NCI-H510A (cell line): ENCODE measurements around the gene SSPN.

Experiments used
- DNase-seq: peaks from one replicate; lab custom pipeline; 2025; lab: John Stamatoyannopoulos, UW

SSPN gene

GRCh38 chr12:26187014-26187798 lies 8.2 kb upstream of the SSPN start:
- no peak for DNase-seq

DNA sequence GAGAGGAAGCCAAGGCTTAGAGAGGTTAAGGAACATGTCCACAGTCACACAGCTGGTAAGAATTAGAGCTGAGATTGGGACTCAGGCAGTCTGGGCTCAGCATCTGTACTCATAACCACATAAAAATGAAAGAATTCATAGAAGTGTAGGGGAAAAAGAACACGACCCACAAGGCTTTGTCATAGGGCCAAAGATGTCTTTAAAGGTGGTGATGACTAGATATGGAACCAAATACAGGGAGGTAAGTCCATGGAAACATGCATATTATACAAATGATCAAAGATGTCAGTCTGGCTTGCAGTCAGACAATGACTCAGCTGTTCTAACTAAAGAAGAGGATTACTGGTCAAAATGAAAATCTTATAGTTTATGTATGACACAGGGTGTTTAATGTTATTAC lies 7.2 kb upstream of the SSPN start:
- DNase-seq: no peak

GRCh38 chr12:26188641-26189040 lies 6.7 kb upstream of the SSPN start:
- no peak for DNase-seq

- no peak for DNase-seq
Measured at GRCh38 chr12:26192142-26192541, 3.2 kb upstream of the SSPN start.

DNA sequence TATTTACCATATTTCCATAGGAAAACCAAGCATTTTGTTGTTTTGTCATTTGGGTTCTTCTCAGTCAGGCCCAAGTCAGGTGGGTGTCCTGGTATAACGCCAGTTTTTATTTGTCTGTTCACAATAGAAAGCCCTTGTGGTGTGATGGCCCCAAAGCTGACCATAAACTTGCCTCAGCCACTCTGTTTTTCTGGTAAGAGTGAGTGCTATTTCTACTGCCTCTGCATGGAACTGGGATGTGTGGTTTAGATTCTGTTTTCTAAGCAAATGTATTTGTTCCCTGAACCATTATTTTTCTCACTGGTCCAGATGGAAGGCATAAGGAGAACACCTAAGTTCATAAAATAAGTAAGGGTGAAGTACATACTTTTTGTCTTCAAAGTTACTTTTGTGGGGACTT lies 1.8 kb upstream of the SSPN start:
- DNase-seq: no peak

DNA sequence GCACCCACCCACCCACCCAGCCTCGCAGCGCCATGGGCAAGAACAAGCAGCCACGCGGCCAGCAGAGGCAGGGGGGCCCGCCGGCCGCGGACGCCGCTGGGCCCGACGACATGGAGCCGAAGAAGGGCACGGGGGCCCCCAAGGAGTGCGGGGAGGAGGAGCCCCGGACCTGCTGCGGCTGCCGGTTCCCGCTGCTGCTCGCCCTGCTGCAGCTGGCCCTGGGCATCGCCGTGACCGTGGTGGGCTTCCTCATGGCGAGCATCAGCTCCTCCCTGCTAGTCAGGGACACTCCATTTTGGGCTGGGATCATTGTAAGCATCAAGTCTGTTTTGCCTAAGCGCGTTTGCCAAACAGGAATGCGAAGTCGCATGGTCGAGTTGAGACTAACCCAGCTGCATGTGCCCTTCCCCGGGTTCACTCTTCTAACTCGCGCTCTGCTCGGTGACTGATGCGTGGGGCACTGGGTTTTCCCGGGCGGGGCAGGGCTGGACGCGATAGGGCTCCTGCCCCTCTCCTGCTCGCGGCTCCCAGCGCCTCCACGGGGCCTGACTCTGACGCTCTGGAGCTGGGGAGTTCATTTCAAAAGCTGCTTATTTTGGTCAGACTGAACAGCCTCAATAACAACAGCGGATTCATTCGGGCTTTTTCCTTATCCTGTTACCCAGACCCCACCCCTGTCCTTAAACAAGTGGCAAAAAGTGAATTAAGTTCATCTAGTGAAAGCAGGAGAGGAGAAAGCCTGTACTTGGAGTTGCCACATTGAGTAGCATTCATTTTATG lies 458 bp downstream of the SSPN start:
- DNase-seq: no peak

- no peak for DNase-seq
Measured at GRCh38 chr12:26196421-26196716, 996 bp downstream of the SSPN start.

GRCh38 chr12:26197832-26198231 lies 2.5 kb downstream of the SSPN start:
- DNase-seq: no peak

GRCh38 chr12:26198742-26199141 lies 3.4 kb downstream of the SSPN start:
- DNase-seq: no peak

DNA sequence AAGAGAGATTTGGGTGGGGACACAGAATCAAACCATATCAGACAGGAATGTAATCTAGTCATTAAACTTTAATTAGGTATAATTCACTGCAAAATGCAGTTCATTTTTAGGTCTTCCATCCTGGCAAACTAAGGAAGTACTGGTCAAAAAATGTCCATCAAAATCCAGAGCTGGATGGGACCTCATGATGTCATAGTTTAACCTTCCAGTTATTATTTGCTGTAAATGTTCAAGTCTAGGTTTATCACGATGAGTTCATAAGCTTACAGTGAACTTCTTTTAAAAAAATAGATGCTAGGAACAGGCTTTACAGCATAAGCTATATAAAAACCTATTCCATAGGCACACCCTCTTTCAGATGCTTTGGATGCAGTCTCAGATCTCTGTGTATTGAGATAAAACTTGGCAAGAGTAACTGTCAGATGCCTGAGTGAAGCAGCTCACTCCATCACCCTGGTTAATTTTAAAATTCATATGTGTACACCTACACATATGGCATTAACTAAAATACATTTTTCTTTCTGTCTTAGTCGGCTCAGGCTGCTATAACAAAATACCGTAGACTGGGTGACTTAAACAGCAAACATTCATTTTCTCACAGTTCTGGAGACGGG lies 7.9 kb downstream of the SSPN start:
- no peak for DNase-seq

DNA sequence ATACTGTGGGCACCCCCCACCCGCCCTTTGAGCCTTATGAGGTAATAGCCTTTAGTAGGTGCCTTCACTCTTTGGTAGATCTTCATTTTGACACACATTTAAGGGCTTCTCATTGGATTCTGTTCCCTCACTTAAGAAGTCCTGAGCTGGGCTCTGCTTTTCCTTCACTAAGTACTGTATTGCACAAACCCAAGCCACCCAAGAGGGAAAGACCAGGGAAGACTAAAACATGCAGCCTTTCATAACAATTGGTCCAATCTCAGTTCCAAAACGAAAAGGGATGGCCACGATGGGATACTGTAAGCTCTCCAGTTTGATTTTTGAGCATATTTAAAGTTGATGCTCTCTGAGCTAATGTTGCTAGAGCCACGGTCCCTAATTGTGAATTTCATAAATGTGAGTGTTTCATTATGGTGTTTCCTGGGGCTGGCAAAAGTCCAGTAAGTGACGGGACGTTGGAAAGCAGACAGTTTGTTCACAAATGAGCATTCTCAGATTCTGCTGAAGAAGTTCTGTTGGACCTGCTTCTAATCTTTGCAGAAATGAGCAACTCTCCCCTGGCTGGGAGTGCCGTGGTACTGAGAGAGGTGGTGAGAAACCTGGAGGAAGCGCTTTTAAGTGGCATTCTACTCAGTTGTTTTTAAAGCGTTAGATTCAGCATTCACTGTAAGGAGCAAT lies 9.4 kb downstream of the SSPN start:
- no peak for DNase-seq

DNA sequence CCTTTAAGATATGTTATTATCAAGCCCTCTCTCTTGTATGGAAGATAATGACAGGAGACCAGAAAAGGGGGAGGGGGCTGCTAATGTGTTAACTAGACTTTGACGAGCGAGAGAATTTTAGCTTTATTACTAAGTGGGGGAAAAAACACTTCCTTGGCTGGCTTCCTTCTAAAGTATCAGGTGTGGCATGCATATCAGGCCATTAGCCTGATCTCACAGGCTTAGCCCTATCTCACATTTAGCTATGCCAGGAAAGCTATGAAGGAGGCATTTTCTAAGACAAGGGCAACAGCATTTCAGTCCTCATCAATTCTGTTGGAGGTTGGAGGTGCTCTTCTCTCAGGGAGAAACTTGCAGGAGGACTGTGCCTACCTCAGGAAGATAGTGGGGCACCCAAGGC lies 9.9 kb downstream of the SSPN start:
- no peak for DNase-seq

DNA sequence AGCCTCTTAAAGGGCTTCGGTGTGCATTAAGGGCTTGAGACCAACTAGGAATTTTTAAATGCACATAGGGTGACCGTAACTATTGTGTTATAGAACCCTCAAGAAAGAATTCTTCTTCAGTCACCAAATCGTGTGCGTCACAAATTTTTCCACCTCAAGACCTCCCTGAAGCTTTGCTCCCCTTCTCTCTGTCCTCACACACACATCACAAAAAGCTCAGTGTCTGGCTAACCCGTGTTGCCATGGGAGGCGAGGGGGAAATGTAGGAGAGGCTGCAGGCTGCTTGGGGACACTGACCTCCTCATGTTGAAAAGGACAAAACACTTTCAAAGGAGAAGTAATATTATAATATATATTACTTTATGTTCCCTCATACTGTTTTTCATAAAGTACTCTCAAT lies 10.6 kb downstream of the SSPN start:
- DNase-seq: no peak

DNA sequence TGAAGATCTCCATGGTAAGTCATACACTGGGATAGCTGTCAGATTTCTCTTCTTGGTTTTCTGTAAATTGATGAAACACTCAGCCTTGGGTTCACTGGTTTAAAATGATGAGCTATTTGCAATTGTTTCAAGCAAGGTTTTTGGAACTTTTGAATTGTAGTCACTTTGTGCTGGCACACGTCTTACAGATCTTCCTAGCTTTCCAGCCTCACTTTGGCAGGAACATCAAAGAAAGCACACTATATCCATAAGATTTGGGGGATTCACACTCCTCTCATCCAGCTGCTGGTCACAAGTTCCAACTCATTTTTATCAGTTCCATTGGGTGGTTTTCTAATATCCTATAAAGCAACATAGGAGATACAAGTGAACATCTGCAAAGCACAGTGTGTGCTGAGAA lies 16.0 kb downstream of the SSPN start:
- DNase-seq: no peak

GRCh38 chr12:26212396-26212795 lies 17.0 kb downstream of the SSPN start:
- no peak for DNase-seq

GRCh38 chr12:26212988-26213387 lies 17.6 kb downstream of the SSPN start:
- DNase-seq: no peak

DNA sequence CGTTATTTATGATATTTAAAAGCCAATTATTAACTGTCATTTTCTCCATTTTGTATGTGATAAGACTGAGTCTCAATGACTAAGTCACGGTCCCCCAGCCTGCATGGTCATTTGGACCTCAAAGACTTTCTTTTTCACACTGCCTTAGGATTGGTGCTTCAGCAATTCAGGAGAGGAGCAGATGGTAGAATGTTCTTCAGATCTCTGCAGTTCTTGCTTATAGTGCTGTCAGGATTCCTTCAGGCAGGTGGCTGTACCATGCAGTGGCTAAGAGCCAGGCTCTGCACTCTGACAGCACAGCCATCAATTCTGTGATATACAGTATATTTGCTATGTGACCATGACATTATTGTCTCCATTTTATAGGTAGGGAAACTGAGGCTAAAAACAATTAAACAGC lies 18.7 kb downstream of the SSPN start:
- no peak for DNase-seq

- no peak for DNase-seq
Measured at GRCh38 chr12:26219736-26220135, 24.4 kb downstream of the SSPN start.

GRCh38 chr12:26224657-26225056 lies 29.3 kb downstream of the SSPN start:
- no peak for DNase-seq

DNA sequence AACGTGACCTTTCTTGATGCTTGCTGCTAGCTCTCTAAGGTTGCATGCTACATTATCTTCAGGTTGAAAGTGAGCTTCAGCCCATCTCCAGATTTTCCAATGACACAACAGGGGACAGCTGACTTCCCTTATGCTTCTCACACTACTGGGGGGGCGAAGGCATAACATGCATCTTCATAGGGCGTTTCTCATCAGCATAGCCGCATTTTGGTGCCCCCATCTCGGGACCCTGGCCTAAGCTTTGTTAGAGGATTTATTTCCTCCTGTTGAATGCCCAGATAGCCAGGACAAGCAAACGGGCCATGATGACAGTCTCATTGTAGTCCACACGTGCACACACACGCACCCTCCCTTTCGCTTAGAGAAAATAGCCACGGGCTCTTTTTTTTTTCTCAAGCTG lies 30.7 kb downstream of the SSPN start:
- no peak for DNase-seq

DNA sequence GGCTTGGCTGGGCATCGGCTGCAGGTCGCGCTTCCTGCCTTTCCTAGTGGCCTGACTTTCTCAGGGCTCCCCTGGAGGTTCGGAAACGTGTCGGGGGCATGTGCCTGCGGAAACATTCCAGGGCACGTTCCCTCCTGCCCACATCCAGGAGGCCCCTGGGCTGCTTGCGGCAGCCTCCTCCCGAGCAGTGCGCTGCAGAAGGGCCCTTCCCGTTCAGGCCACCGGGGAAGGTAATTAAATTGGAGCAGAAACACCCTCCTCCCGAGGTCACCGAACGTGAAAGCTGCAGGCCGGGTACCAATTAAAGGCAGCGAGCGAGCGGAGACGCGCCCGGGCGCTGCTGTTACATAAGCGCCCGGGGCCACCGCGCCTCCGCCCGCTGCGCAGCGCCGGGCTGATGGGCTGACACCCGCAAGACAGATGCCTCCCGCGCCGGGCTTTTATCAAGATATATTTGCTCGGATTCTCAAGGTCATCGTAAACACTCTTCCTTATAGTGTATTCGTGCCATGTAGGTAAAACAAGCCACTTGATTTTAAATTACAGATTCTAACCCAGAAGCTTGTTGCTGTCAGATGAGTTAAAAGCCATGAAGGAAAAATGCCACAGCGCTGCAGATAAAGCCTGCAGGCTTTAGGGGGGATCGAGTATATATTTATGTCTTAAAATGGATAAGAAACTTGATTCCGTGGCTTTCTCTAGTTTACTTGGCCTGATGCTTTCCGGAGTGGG lies 31.4 kb downstream of the SSPN start:
- DNase-seq: peak; percentile 32

DNA sequence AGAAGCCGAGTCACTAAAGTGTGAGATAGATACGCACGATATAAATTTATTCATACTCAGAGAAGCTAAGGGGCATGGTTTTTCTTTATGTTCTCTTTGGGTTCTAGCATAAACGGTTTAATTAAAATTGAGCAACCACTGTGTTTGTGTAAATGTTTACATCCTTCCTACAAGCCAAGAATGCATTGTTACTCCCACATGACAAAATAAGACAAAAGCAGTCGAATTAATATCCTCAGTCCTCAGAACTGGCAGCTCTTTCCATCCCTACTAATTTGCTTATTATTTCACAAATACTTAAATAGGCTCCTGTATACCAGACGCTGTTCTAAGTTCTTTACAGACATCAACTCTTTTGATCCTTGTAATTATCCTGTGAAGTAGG lies 32.0 kb downstream of the SSPN start:
- DNase-seq: no peak
